Measurements from ENCODE around the gene BOC. TPM values are rescaled to one million over a fixed set of nuclear protein-coding genes. Genes with fewer than 3 reads are reported as not detected.

Gene BOC
- total and polyA plus RNA-seq, 2 experiments from 2014 or later: 2.1 to 4.1 TPM

DNA sequence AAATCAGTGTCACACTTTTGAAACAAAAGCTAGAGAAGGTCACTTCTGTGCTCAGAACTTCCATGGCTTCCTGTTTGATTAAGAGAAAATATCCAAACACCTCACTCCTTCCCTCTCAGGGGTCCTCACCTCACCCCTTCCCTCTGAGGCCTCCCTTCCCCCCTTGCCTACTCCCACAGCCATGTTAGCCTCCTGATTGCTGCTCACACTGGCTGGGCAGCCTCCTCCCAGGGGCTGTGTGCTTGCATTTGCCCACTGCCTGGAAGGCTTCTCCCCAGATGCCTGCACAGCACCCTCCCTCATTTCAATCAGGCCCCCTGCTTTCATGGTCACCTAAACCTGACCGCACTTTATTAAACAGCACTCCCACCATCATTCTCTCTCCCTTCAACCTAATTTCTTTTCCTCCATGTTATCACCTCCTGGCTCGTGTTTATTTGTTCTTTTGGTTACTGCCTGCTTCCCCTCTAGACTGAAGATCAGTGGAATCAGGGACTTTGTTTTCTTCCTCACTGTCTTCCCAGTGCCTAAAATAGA lies 10.4 kb downstream of the BOC start:
- 0 out of 3 replicates have a peak, but pooled peaks cover 3% of the 10 kb centered on the region for H3K36me3 Mint-ChIP-seq (ENCODE audit: low read depth)
- Histone ChIP-seq H3K27ac (ENCODE audit: low read depth) (0 out of 2 replicates have a peak overlapping the region, but pooled peaks have one; percentile 6), H3F3A (replicated peaks; ENCODE audit: low read depth) (no peaks in the 10 kb centered on the region), H3K4me1 (ENCODE audit: insufficient read depth) (peaks cover 8% of the 10 kb centered on the region), H3K9me2 (ENCODE audit: insufficient read depth) (no peaks in the 10 kb centered on the region), H3K36me3 (ENCODE audit: insufficient read depth) (no peaks in the 10 kb centered on the region), H3K79me2 (replicated peaks; ENCODE audit: insufficient read depth) (no peaks in the 10 kb centered on the region), H3K4me2 (no peak overlapping the region), H3K4me3 (no peak overlapping the region), H4K20me1 (replicated peaks; ENCODE audit: insufficient read depth) (no peaks in the 10 kb centered on the region), H3K27me3 (ENCODE audit: insufficient read depth) (no peaks in the 10 kb centered on the region), H2AFZ (no peak overlapping the region)
- no peak overlapping the region for H3K4me3 Mint-ChIP-seq
- DNase-seq (ENCODE audit: low spot score) (no peak), ATAC-seq (peak; percentile 41)
- no peak for TF ChIP-seq JUNB (IDR thresholded peaks at IDR 0.05; ENCODE audit: unreplicated experiment)
- TF ChIP-seq ZNF331 (CRISPR knock-in tag; IDR thresholded peaks at IDR 0.05; ENCODE audit: low read depth): no peak
- TF ChIP-seq, protein P1, sequence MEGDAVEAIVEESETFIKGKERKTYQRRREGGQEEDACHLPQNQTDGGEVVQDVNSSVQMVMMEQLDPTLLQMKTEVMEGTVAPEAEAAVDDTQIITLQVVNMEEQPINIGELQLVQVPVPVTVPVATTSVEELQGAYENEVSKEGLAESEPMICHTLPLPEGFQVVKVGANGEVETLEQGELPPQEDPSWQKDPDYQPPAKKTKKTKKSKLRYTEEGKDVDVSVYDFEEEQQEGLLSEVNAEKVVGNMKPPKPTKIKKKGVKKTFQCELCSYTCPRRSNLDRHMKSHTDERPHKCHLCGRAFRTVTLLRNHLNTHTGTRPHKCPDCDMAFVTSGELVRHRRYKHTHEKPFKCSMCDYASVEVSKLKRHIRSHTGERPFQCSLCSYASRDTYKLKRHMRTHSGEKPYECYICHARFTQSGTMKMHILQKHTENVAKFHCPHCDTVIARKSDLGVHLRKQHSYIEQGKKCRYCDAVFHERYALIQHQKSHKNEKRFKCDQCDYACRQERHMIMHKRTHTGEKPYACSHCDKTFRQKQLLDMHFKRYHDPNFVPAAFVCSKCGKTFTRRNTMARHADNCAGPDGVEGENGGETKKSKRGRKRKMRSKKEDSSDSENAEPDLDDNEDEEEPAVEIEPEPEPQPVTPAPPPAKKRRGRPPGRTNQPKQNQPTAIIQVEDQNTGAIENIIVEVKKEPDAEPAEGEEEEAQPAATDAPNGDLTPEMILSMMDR (conservative IDR thresholded peaks at IDR 0.05; ENCODE audit: low read depth in 2 of 2): no peak
- TF ChIP-seq, protein P2, sequence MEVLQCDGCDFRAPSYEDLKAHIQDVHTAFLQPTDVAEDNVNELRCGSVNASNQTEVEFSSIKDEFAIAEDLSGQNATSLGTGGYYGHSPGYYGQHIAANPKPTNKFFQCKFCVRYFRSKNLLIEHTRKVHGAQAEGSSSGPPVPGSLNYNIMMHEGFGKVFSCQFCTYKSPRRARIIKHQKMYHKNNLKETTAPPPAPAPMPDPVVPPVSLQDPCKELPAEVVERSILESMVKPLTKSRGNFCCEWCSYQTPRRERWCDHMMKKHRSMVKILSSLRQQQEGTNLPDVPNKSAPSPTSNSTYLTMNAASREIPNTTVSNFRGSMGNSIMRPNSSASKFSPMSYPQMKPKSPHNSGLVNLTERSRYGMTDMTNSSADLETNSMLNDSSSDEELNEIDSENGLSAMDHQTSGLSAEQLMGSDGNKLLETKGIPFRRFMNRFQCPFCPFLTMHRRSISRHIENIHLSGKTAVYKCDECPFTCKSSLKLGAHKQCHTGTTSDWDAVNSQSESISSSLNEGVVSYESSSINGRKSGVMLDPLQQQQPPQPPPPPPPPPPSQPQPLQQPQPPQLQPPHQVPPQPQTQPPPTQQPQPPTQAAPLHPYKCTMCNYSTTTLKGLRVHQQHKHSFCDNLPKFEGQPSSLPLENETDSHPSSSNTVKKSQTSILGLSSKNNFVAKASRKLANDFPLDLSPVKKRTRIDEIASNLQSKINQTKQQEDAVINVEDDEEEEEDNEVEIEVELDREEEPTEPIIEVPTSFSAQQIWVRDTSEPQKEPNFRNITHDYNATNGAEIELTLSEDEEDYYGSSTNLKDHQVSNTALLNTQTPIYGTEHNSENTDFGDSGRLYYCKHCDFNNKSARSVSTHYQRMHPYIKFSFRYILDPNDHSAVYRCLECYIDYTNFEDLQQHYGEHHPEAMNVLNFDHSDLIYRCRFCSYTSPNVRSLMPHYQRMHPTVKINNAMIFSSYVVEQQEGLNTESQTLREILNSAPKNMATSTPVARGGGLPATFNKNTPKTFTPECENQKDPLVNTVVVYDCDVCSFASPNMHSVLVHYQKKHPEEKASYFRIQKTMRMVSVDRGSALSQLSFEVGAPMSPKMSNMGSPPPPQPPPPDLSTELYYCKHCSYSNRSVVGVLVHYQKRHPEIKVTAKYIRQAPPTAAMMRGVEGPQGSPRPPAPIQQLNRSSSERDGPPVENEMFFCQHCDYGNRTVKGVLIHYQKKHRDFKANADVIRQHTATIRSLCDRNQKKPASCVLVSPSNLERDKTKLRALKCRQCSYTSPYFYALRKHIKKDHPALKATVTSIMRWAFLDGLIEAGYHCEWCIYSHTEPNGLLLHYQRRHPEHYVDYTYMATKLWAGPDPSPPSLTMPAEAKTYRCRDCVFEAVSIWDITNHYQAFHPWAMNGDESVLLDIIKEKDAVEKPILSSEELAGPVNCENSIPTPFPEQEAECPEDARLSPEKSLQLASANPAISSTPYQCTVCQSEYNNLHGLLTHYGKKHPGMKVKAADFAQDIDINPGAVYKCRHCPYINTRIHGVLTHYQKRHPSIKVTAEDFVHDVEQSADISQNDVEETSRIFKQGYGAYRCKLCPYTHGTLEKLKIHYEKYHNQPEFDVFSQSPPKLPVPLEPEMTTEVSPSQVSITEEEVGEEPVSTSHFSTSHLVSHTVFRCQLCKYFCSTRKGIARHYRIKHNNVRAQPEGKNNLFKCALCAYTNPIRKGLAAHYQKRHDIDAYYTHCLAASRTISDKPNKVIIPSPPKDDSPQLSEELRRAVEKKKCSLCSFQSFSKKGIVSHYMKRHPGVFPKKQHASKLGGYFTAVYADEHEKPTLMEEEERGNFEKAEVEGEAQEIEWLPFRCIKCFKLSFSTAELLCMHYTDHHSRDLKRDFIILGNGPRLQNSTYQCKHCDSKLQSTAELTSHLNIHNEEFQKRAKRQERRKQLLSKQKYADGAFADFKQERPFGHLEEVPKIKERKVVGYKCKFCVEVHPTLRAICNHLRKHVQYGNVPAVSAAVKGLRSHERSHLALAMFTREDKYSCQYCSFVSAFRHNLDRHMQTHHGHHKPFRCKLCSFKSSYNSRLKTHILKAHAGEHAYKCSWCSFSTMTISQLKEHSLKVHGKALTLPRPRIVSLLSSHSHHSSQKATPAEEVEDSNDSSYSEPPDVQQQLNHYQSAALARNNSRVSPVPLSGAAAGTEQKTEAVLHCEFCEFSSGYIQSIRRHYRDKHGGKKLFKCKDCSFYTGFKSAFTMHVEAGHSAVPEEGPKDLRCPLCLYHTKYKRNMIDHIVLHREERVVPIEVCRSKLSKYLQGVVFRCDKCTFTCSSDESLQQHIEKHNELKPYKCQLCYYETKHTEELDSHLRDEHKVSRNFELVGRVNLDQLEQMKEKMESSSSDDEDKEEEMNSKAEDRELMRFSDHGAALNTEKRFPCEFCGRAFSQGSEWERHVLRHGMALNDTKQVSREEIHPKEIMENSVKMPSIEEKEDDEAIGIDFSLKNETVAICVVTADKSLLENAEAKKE (CRISPR knock-in tag; IDR thresholded peaks at IDR 0.05): no peak
- TF ChIP-seq, protein P3, sequence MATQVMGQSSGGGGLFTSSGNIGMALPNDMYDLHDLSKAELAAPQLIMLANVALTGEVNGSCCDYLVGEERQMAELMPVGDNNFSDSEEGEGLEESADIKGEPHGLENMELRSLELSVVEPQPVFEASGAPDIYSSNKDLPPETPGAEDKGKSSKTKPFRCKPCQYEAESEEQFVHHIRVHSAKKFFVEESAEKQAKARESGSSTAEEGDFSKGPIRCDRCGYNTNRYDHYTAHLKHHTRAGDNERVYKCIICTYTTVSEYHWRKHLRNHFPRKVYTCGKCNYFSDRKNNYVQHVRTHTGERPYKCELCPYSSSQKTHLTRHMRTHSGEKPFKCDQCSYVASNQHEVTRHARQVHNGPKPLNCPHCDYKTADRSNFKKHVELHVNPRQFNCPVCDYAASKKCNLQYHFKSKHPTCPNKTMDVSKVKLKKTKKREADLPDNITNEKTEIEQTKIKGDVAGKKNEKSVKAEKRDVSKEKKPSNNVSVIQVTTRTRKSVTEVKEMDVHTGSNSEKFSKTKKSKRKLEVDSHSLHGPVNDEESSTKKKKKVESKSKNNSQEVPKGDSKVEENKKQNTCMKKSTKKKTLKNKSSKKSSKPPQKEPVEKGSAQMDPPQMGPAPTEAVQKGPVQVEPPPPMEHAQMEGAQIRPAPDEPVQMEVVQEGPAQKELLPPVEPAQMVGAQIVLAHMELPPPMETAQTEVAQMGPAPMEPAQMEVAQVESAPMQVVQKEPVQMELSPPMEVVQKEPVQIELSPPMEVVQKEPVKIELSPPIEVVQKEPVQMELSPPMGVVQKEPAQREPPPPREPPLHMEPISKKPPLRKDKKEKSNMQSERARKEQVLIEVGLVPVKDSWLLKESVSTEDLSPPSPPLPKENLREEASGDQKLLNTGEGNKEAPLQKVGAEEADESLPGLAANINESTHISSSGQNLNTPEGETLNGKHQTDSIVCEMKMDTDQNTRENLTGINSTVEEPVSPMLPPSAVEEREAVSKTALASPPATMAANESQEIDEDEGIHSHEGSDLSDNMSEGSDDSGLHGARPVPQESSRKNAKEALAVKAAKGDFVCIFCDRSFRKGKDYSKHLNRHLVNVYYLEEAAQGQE (IDR thresholded peaks at IDR 0.05; ENCODE audit: unreplicated experiment): no peak
- no peak for TF ChIP-seq ZNF114 (CRISPR knock-in tag; IDR thresholded peaks at IDR 0.05)
- TF ChIP-seq POLR2AphosphoS5 (IDR thresholded peaks at IDR 0.05; ENCODE audit: low read depth): no peak
- no peak overlapping the region for H3K27ac Mint-ChIP-seq
- peaks cover 41% of the 10 kb centered on the region for H3K4me1 Mint-ChIP-seq
- H3K9me3 Mint-ChIP-seq: no peaks in the 10 kb centered on the region; the same call in 2 of the 3 replicates
- peaks cover 5% of the 10 kb centered on the region for H3K27me3 Mint-ChIP-seq (ENCODE audit: insufficient read depth, low read depth, poor library complexity)
